Kidney epithelial cell (primary cell): ENCODE results near the gene MBOAT1. TPM values are rescaled to one million over a fixed set of nuclear protein-coding genes. Genes with fewer than 3 reads are reported as not detected.
"Not testable (repeated sequence)": the region's sequence is repeated elsewhere in the genome, so short reads cannot be mapped to it uniquely, and the experiment has no call there.

Source experiments
- DNase-seq: peaks from one replicate; pipeline ENCODE4 v3.0.0-alpha.2; 2010; ENCODE audit warnings: low read depth
- H3K27me3 ChIP-seq: 2 replicates; pipeline ENCODE4 v1.6.0; 2011; ENCODE audit warnings: low read length; ENCODE audit not compliant: control insufficient read depth, insufficient read depth
- H3K36me3 ChIP-seq: 2 replicates; pipeline ENCODE4 v1.5.1; 2011; ENCODE audit warnings: low read length; ENCODE audit not compliant: control insufficient read depth, insufficient read depth
- H3K4me3 ChIP-seq: 2 replicates; pipeline ENCODE4 v1.5.1; 2011; ENCODE audit warnings: low read depth, mild to moderate bottlenecking, control low read depth, low read length
- total RNA-seq: library from RNA; depleted of rRNA; stranded (reverse); fragments of >200 nt; gene quantifications from 2 replicates; pipeline ENCODE4 v1.2.3, GENCODE V29; 2015
- TF ChIP-seq, protein P1 (sequence below): IDR thresholded peaks from 2 replicates; pipeline ENCODE4 v1.5.1; 2011; ENCODE audit warnings: mild to moderate bottlenecking, moderate library complexity, low read length, control low read depth, inconsistent platforms; ENCODE audit not compliant: insufficient read depth, poor library complexity, severe bottlenecking

MBOAT1 gene
- total RNA-seq, 1 donor from 2014 or later = 12.0 TPM

DNA sequence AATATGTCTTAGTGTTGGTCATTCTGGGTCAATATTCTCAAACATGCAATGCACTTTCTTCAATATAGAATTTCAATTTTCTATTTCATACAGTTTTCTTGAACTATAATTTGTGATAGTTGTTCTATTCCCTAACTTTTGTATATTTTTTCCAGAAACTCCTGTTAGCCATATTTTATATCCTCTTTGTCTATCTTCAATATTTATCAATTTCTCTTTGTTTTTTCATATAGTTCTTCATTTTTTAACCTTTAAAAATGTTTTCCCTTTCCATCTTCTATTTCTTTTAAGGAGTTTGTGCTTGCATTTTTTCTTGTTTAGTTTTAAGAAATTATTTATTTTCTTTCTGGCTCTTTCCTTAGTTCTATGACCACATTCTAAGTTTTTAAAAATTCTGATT is 42.0 kb upstream of the MBOAT1 start:
- TF ChIP-seq, protein P1, sequence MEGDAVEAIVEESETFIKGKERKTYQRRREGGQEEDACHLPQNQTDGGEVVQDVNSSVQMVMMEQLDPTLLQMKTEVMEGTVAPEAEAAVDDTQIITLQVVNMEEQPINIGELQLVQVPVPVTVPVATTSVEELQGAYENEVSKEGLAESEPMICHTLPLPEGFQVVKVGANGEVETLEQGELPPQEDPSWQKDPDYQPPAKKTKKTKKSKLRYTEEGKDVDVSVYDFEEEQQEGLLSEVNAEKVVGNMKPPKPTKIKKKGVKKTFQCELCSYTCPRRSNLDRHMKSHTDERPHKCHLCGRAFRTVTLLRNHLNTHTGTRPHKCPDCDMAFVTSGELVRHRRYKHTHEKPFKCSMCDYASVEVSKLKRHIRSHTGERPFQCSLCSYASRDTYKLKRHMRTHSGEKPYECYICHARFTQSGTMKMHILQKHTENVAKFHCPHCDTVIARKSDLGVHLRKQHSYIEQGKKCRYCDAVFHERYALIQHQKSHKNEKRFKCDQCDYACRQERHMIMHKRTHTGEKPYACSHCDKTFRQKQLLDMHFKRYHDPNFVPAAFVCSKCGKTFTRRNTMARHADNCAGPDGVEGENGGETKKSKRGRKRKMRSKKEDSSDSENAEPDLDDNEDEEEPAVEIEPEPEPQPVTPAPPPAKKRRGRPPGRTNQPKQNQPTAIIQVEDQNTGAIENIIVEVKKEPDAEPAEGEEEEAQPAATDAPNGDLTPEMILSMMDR = no peak
- Histone ChIP-seq H3K36me3 (no peaks in the 10 kb centered on the region), H3K27me3 (no peaks in the 10 kb centered on the region), H3K4me3 (no peak overlapping the region)
- DNase-seq = no peak

GRCh38 chr6:20253021-20253420 is 40.8 kb upstream of the MBOAT1 start:
- no peak for DNase-seq
- TF ChIP-seq, protein P1 = no peak
- no peaks in the 10 kb centered on the region for H3K27me3 ChIP-seq
- H3K4me3 ChIP-seq = no peak overlapping the region
- H3K36me3 ChIP-seq = no peaks in the 10 kb centered on the region

GRCh38 chr6:20252311-20252710 is 40.0 kb upstream of the MBOAT1 start:
- DNase-seq = no peak
- H3K27me3 ChIP-seq = no peaks in the 10 kb centered on the region
- no peaks in the 10 kb centered on the region for H3K36me3 ChIP-seq
- TF ChIP-seq, protein P1 = no peak
- no peak overlapping the region for H3K4me3 ChIP-seq

GRCh38 chr6:20251525-20251924 is 39.3 kb upstream of the MBOAT1 start:
- Histone ChIP-seq H3K36me3 (no peaks in the 10 kb centered on the region), H3K27me3 (no peaks in the 10 kb centered on the region), H3K4me3 (no peak overlapping the region)
- TF ChIP-seq, protein P1 = no peak
- DNase-seq = no peak

GRCh38 chr6:20246125-20246524 is 33.9 kb upstream of the MBOAT1 start:
- no peaks in the 10 kb centered on the region for H3K36me3 ChIP-seq
- H3K4me3 ChIP-seq = no peak overlapping the region
- TF ChIP-seq, protein P1 = no peak
- no peak for DNase-seq
- H3K27me3 ChIP-seq = no peaks in the 10 kb centered on the region

DNA sequence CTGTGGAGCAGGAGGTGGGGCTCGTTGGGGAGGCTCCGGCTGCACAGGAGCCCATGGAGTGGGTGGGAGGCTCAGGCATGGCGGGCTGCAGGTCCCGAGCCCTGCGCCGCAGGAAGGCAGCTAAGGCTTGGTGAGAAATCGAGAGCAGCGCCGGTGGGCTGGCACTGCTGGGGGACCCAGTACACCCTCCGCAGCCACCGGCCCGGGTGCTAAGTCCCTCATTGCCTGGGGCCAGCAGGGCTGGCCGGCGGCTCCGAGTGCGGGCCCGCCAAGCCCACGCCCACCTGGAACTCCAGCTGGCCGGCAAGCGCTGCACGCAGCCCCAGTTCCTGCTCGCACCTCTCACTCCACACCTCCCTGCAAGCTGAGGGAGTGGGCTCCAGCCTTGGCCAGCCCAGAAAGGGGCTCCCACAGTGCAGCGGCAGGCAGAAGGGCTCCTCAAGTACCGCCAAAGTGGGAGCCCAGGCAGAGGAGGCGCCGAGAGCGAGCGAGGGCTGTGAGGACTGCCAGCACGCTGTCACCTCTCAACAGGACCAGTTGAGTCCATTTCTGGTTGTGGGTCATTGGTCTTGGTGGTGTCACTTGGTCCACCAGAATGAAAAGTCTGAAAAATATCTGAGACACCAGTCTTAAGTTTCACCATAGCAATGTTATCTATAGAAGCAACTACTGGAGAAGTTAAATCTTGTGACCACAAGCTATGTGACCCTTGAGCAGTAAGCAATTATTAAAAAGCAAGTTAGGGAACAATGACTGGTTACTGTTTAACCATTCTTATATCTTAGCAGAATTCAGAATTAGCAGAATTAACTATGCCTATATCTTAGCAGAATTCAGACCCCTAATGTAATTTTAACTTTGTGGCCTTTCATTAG is 32.8 kb upstream of the MBOAT1 start:
- not testable (repeated sequence) for H3K36me3 ChIP-seq, DNase-seq, H3K27me3 ChIP-seq

More for the DNA sequence above, 32.8 kb upstream of the MBOAT1 start:
- not testable (repeated sequence) for H3K4me3 ChIP-seq
